Measurements from ENCODE around the gene OASL.

DNA sequence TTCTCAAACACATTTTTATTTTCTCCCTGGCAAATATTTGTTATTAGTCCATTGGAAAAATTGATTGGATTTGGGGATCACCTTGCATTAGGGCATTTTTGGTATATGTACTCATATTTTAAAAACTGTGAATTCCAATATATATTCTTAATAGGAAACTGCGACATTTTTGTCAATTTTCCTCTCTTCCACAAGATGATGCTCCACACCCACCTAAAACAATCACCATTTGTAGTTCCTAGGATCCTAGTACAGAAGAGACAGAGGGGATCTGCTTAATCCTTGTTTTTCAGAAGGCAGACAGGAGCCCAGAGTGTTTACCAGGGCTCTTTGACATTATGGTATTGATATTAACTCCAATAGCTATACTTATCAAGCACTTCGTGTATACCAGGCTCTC lies 22.8 kb upstream of the OASL start:
- TF ChIP-seq POLR2A (IDR thresholded peaks at IDR 0.05) (no peak), CTCF (IDR thresholded peaks at IDR 0.05 in 4 of 5, conservative IDR thresholded peaks at IDR 0.05 in 1 of 5) (no peak)
